GM12873 (cell line): ENCODE results near the gene MAGI2.

Experiments
- CTCF ChIP-seq: IDR thresholded peaks from 2 replicates; pipeline ENCODE4 v1.5.1; 2012; ENCODE audit warnings: low read depth, mild to moderate bottlenecking, moderate library complexity, low read length, control low read depth; ENCODE audit not compliant: insufficient read depth; ENCODE audit errors: missing control alignments

The MAGI2 gene

DNA sequence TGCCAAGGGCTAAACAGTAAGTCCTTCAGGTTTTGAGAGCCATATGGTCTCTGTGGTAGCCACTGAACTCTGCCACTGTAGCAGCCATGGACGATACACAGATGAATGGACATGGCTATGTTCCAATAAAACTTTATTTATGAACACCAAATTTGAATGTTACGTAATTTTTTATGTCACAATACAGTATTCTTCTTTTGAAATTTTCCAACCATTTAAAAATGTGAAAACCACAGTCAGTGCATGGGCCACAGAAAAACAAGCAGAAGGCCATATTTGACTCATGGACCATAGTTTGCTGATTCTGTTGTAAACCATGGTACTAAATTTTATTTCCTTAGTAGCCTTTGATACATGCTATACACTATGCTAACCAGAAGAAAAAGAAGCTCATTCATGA, 361.8 kb downstream of the MAGI2 start:
- no peak for TF ChIP-seq CTCF

- no peak for TF ChIP-seq CTCF
Observed at GRCh38 chr7:79091011-79091410, 362.5 kb downstream of the MAGI2 start.

- TF ChIP-seq CTCF = no peak
Observed at GRCh38 chr7:79090543-79090942, 362.9 kb downstream of the MAGI2 start.

DNA sequence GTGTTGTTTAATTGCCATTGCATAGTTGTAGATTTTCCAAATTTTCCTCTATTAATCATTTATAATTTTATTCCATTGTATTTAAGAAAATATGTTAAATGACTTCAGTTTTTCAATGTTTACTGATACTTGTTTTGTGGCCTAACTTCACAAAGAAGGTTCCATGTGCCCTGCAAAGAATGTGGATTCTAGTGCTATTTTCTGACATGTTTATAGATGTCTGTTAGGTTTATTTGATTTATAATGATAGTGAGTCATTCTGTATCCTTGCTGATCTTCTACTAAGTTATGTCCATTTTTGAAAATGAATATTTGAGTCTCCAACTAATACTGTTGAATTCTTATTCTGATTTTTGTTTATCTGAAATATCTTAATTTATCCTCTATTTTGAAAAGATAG, 369.0 kb downstream of the MAGI2 start:
- no peak for TF ChIP-seq CTCF

DNA sequence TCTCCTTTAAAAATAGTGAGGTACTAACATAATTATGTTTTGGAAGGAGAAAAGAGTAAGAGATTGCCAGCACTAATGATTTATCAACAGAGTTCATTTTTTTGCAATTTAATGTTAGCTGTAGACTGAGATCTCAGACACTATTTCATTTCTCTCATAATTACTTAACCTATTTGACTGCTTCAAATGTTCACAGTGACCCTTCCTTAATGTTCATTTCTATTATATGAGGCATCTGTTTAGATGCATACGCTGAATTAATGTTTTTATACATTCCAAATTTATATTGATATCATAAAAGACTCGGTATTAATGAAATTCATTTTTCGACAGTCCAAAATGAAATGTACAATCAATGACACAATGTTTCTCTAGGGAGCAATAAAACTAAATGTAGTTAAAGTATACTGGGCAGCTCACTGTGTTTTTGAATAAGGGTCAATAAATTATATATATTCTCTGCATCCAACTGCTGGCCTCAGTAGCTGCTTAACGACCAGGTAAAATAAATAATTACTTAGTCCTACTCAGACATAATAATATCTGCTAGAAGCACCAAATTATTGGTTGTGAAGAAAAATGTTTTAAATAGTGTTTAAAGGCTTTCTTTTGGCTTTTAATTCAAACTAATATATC, 373.4 kb downstream of the MAGI2 start:
- no peak for TF ChIP-seq CTCF

GRCh38 chr7:79078273-79078672, 375.2 kb downstream of the MAGI2 start:
- no peak for TF ChIP-seq CTCF

- no peak for TF ChIP-seq CTCF
Observed at GRCh38 chr7:79064187-79064823, 389.2 kb downstream of the MAGI2 start.
